Suprapubic skin (tissue), 4 donors: ENCODE measurements around the gene HMG20B.

Experiments used
- EP300 ChIP-seq: sonication (generic); formaldehyde crosslinking; IDR thresholded peaks from one replicate; pipeline ENCODE4 v1.6.1; 2017; ENCODE audit warnings: antibody characterized with exemption
- POLR2A ChIP-seq, 2 donors: fragments of 450-650 bp; IDR thresholded peaks; one replicate each; pipeline ENCODE4 v1.6.1; 2017; ENCODE audit warnings: antibody characterized with exemption in 2 of 2, mild to moderate bottlenecking in 2 of 2, moderate library complexity in 2 of 2
- POLR2AphosphoS5 ChIP-seq, 3 donors: sonication (generic); formaldehyde crosslinking; IDR thresholded peaks; one replicate each; pipeline ENCODE4 v1.6.1; 2017; ENCODE audit warnings: antibody characterized with exemption in 3 of 3
- TF ChIP-seq, protein P1 (sequence below), 2 donors: fragments of 200-600 bp in 1 of 2; fragments of 450-650 bp in 1 of 2; sonication (generic) in 1 of 2; IDR thresholded peaks; one replicate each; pipeline ENCODE4 v1.5.1; 2016 to 2019; ENCODE audit warnings: antibody characterized with exemption in 2 of 2, mild to moderate bottlenecking in 1 of 2, moderate library complexity in 1 of 2

DNA sequence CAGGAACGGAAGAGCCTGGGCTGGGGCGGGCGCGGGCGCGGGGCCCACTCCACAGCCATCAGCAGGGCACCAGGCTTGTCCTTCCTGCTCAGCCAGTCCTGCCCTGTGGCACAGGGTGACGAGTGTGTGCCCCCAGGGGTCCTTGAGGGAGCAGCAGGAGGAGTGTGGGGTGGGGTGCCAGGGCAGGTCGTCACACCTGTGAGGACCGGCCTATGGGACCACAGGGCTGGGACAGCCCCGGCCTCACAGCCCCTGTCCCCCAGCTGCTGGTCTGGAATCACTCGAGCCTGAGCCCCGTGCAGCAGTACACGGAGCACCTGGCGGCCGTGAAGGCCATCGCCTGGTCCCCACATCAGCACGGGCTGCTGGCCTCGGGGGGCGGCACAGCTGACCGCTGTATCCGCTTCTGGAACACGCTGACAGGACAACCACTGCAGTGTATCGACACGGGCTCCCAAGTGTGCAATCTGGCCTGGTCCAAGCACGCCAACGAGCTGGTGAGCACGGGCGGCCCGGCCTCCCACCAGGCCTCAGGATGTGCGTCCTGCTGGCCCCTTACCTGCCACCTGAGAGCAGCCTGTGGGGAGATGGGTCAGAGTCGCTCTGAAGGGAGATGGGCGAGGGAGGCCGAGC, 40.5 kb upstream of the HMG20B start:
- TF ChIP-seq POLR2AphosphoS5 (IDR thresholded peaks at IDR 0.05) (no peak), EP300 (no peak), POLR2A (IDR thresholded peaks at IDR 0.05) (no peak)
- TF ChIP-seq, protein P1, sequence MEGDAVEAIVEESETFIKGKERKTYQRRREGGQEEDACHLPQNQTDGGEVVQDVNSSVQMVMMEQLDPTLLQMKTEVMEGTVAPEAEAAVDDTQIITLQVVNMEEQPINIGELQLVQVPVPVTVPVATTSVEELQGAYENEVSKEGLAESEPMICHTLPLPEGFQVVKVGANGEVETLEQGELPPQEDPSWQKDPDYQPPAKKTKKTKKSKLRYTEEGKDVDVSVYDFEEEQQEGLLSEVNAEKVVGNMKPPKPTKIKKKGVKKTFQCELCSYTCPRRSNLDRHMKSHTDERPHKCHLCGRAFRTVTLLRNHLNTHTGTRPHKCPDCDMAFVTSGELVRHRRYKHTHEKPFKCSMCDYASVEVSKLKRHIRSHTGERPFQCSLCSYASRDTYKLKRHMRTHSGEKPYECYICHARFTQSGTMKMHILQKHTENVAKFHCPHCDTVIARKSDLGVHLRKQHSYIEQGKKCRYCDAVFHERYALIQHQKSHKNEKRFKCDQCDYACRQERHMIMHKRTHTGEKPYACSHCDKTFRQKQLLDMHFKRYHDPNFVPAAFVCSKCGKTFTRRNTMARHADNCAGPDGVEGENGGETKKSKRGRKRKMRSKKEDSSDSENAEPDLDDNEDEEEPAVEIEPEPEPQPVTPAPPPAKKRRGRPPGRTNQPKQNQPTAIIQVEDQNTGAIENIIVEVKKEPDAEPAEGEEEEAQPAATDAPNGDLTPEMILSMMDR (IDR thresholded peaks at IDR 0.05), result no peak
